HepG2 (cell line): ENCODE measurements around the gene CASP5. TPM values are rescaled to one million over a fixed set of nuclear protein-coding genes. Genes with fewer than 3 reads are reported as not detected.

Experiments used
- ATAC-seq: fragments of 200-7000 bp; cut with Tn5 transposase; 3 replicates; pipeline ENCODE4 v1.9.1; 2020; ENCODE audit warnings: mild to moderate bottlenecking, moderate library complexity
- BruUV-seq: library from RNA; stranded (reverse); fragments of 400-500 nt; replicated peaks from 2 replicates; lab custom pipeline; 2021; lab: Mats Ljungman, UMichigan
- CTCF ChIA-PET: fragments of 300-600 bp; formaldehyde crosslinking; extraction: SDS; loops from one replicate; lab custom pipeline; 2021; ENCODE audit warnings: low total read pairs, inconsistent platforms, low intra/inter-chr PET ratio; lab: Yijun Ruan, JAX
- POLR2A ChIA-PET: fragments of 350-600 bp; sonication (Branson Sonifier 250); formaldehyde crosslinking; loops from one replicate; lab custom pipeline; 2020; ENCODE audit warnings: antibody characterized with exemption, inconsistent platforms; lab: Yijun Ruan, JAX
- DNase-seq: peaks from one replicate; pipeline ENCODE4 v3.0.0-alpha.2; 2015; ENCODE audit warnings: low spot score
- FAIRE-seq: peaks from 3 replicates; lab custom pipeline; 2011; peaks lifted over from hg19 to GRCh38; lab: Jason Lieb, UNC
- H2AFZ ChIP-seq: one replicate; pipeline ENCODE4 v1.6.1; 2011; ENCODE audit warnings: low read length, inconsistent platforms
- H3K27ac ChIP-seq: fragments of 300-600 bp; 3 replicates; pipeline ENCODE4 v1.8.0; 2011; ENCODE audit warnings: mixed run types, mild to moderate bottlenecking, mixed read lengths, low read length, inconsistent platforms; ENCODE audit not compliant: insufficient read depth; ENCODE audit errors: extremely low read length
- H3K27me3 ChIP-seq, 2 experiments: fragments of 200-600 bp in 1 of 2; 2 replicates in 1 of 2; 3 replicates in 1 of 2; pipeline versions ENCODE4 v1.6.0 to v1.8.0; 2011; ENCODE audit warnings: low read length in 2 of 2, mild to moderate bottlenecking in 2 of 2, moderate library complexity in 2 of 2, inconsistent platforms in 1 of 2; ENCODE audit not compliant: insufficient read depth in 2 of 2, control insufficient read depth in 1 of 2
- H3K36me3 ChIP-seq, 2 experiments: fragments of 200-600 bp in 1 of 2; replicated peaks in 1 of 2; 2 replicates in 1 of 2; 3 replicates in 1 of 2; pipeline versions ENCODE4 v1.5.1 to v1.8.0; 2011; ENCODE audit warnings: low read length in 2 of 2, inconsistent platforms in 1 of 2; ENCODE audit not compliant: insufficient read depth in 2 of 2, control insufficient read depth in 1 of 2
- H3K4me1 ChIP-seq: 2 replicates; pipeline ENCODE4 v1.5.1; 2012; ENCODE audit warnings: low read length, inconsistent platforms; ENCODE audit not compliant: insufficient read depth
- H3K4me2 ChIP-seq: 2 replicates; pipeline ENCODE4 v1.6.0; 2011; ENCODE audit warnings: low read depth, low read length, inconsistent platforms
- H3K4me3 ChIP-seq, 3 experiments: fragments of 200-600 bp in 1 of 3; sonication (generic), shearing (Covaris generic) in 1 of 3; replicated peaks in 1 of 3; 2 replicates each; pipeline ENCODE4 v1.5.1; 2011 to 2016; ENCODE audit warnings: low read length in 3 of 3, inconsistent platforms in 2 of 3, low read depth in 2 of 3, mild to moderate bottlenecking in 2 of 3, control low read depth in 1 of 3, mixed read lengths in 1 of 3; ENCODE audit not compliant: insufficient read depth in 1 of 3
- H3K79me2 ChIP-seq: one replicate; pipeline ENCODE4 v1.6.1; 2011; ENCODE audit warnings: low read length, inconsistent platforms; ENCODE audit not compliant: insufficient read depth
- H3K9ac ChIP-seq: 2 replicates; pipeline ENCODE4 v1.6.0; 2011; ENCODE audit warnings: mild to moderate bottlenecking, low read depth, low read length, inconsistent platforms; ENCODE audit not compliant: insufficient read depth
- H3K9me3 ChIP-seq: 2 replicates; pipeline ENCODE4 v1.5.1; 2012; ENCODE audit warnings: mild to moderate bottlenecking, low read length
- H4K20me1 ChIP-seq: 2 replicates; pipeline ENCODE4 v1.6.0; 2011; ENCODE audit warnings: inconsistent platforms, mild to moderate bottlenecking, low read length, moderate library complexity; ENCODE audit not compliant: insufficient read depth
- CEBPG ChIP-seq: IDR thresholded peaks from 2 replicates; pipeline ENCODE4 v1.6.1; 2016
- FOXK2 ChIP-seq: fragments of 450-650 bp; IDR thresholded peaks from 2 replicates; pipeline ENCODE4 v1.6.1; 2016
- HDAC1 ChIP-seq: sonication (generic); formaldehyde crosslinking; IDR thresholded peaks from 2 replicates; pipeline ENCODE4 v1.5.1; 2020; ENCODE audit warnings: mild to moderate bottlenecking, missing genetic modification reagents
- KAT2B ChIP-seq: fragments of 150-350 bp; IDR thresholded peaks from 2 replicates; pipeline ENCODE4 v1.6.1; 2014; ENCODE audit warnings: low read depth, low read length, borderline replicate concordance
- KDM5A ChIP-seq: fragments of 200-600 bp; sonication (generic); IDR thresholded peaks from 2 replicates; pipeline ENCODE4 v1.7.0; 2018; ENCODE audit warnings: antibody characterized with exemption, mild to moderate bottlenecking, low read length, borderline replicate concordance
- LBX2 ChIP-seq: sonication (generic); formaldehyde crosslinking; IDR thresholded peaks from 2 replicates; pipeline ENCODE4 v1.5.0; 2020; ENCODE audit warnings: missing genetic modification reagents, mild to moderate bottlenecking, borderline replicate concordance
- MTA1 ChIP-seq: sonication (generic); formaldehyde crosslinking; IDR thresholded peaks from 2 replicates; pipeline ENCODE4 v1.4.0; 2020; ENCODE audit warnings: missing genetic modification reagents, mild to moderate bottlenecking, borderline replicate concordance
- MXD4 ChIP-seq: IDR thresholded peaks from 2 replicates; pipeline ENCODE4 v1.6.1; 2016; ENCODE audit warnings: mild to moderate bottlenecking, missing biosample characterization, missing genetic modification reagents
- NAIF1 ChIP-seq: sonication (generic); formaldehyde crosslinking; IDR thresholded peaks from 2 replicates; pipeline ENCODE4 v1.5.0; 2020; ENCODE audit warnings: mild to moderate bottlenecking, missing genetic modification reagents, borderline replicate concordance
- REST ChIP-seq, 2 experiments: IDR thresholded peaks; 2 replicates each; pipeline ENCODE4 v1.6.1; 2011 to 2012; ENCODE audit warnings: low read length in 2 of 2, borderline replicate concordance in 1 of 2, low read depth in 1 of 2, mild to moderate bottlenecking in 1 of 2, moderate library complexity in 1 of 2
- SALL2 ChIP-seq: sonication (generic); formaldehyde crosslinking; IDR thresholded peaks from 2 replicates; pipeline ENCODE4 v1.8.1; 2023; ENCODE audit warnings: mild to moderate bottlenecking, missing genetic modification reagents, inconsistent platforms
- SATB2 ChIP-seq: sonication (generic); formaldehyde crosslinking; IDR thresholded peaks from 2 replicates; pipeline ENCODE4 v1.5.0; 2020; ENCODE audit warnings: missing genetic modification reagents
- TBX3 ChIP-seq: fragments of 450-650 bp; IDR thresholded peaks from 2 replicates; pipeline ENCODE4 v1.6.1; 2017; ENCODE audit warnings: antibody characterized with exemption, mild to moderate bottlenecking, inconsistent platforms, borderline replicate concordance
- THAP8 ChIP-seq: sonication (generic); formaldehyde crosslinking; IDR thresholded peaks from 2 replicates; pipeline ENCODE4 v1.5.1; 2020; ENCODE audit warnings: missing genetic modification reagents, mild to moderate bottlenecking, borderline replicate concordance
- ZBTB43 ChIP-seq: sonication (generic); formaldehyde crosslinking; conservative IDR thresholded peaks from 2 replicates; pipeline ENCODE4 v1.4.0; 2020; ENCODE audit warnings: missing genetic modification reagents
- ZNF260 ChIP-seq: sonication (generic); formaldehyde crosslinking; IDR thresholded peaks from 2 replicates; pipeline ENCODE4 v1.4.0; 2020; ENCODE audit warnings: missing genetic modification reagents, low read depth, mild to moderate bottlenecking, borderline replicate concordance
- ZNF30 ChIP-seq: sonication (generic); formaldehyde crosslinking; IDR thresholded peaks from 2 replicates; pipeline ENCODE4 v1.5.0; 2020; ENCODE audit warnings: mild to moderate bottlenecking, missing genetic modification reagents
- ZNF549 ChIP-seq: sonication (generic); formaldehyde crosslinking; IDR thresholded peaks from 2 replicates; pipeline ENCODE4 v1.5.0; 2020; ENCODE audit warnings: missing genetic modification reagents
- WGBS: methylation state at CpG from one replicate; pipeline ENCODE4 v1.1.6; 2017; ENCODE audit warnings: low lambda C conversion rate; 5-methylcytosine and 5-hydroxymethylcytosine counted together
- in situ Hi-C: cut with HindIII; loops from 2 replicates; pipeline ENCODE4 v1.10.0; 2017; ENCODE audit warnings: low pct_unique_long_range_greater_than_20kb; ENCODE audit not compliant: extremely low pct_ligation_motif_present
- intact Hi-C: fragments of 100-400 bp; cut with micrococcal nuclease; formaldehyde crosslinking; loops from one replicate; pipeline ENCODE4 v1.10.0; 2022; ENCODE audit not compliant: unreplicated experiment
- polyA plus RNA-seq, 8 experiments: library from polyadenylated mRNA; depleted of rRNA in 3 of 8; stranded (reverse) in 7 of 8; unstranded in 1 of 8; fragments of >200 nt; fragmentation: Illumina TruSeq in 4 of 8; extraction: Trizol in 4 of 8; gene quantifications; 2 replicates each; pipeline versions ENCODE4 v1.2.1 to v1.2.3, GENCODE V29; 2011 to 2016; ENCODE audit warnings: low read depth in 4 of 8, missing spikeins in 1 of 8, mixed read lengths in 1 of 8; ENCODE audit not compliant: insufficient read depth in 1 of 8
- total RNA-seq, 5 experiments: library from RNA; depleted of rRNA; stranded (reverse); fragments of >200 nt; fragmentation: Illumina TruSeq; extraction: Trizol; gene quantifications; 2 replicates each; pipeline ENCODE4 v1.2.3, GENCODE V29; 2016; ENCODE audit warnings: low read depth in 1 of 5

CASP5 gene
- total and polyA plus RNA-seq, 2 of the 13 experiments (the other 11 are each of a cell fraction or from before 2014, with no cell fraction given), result not detected

GRCh38 chr11:105032495-105032894 is 9.5 kb upstream of the CASP5 start:
- no peak overlapping the region for H2AFZ ChIP-seq
- H3K4me1 ChIP-seq, result peaks cover 13% of the 10 kb centered on the region
- H4K20me1 ChIP-seq, result no peaks in the 10 kb centered on the region
- H3K27ac ChIP-seq, result no peak overlapping the region
- ATAC-seq (no peak), DNase-seq (no peak), FAIRE-seq (no peak)
- in situ Hi-C loops (no loop called here), intact Hi-C loops (no loop called here)
- no peaks in the 10 kb centered on the region for H3K9me3 ChIP-seq
- WGBS, result 75% methylated on average over 2 of the region's 2 CpGs
- POLR2A ChIA-PET, result no interaction called here
- CTCF ChIA-PET, result no interaction called here
- TF ChIP-seq SALL2 (no peak), CEBPG (CRISPR knock-in tag) (no peak), KAT2B (no peak), MTA1 (CRISPR knock-in tag) (no peak), HDAC1 (CRISPR knock-in tag) (no peak), MXD4 (CRISPR knock-in tag) (no peak), THAP8 (CRISPR knock-in tag) (no peak), LBX2 (CRISPR knock-in tag) (no peak), ZNF260 (no peak), FOXK2 (no peak), ZNF549 (CRISPR knock-in tag) (no peak), KDM5A (no peak), NAIF1 (CRISPR knock-in tag) (no peak), ZNF30 (no peak), TBX3 (no peak), ZBTB43 (CRISPR knock-in tag) (no peak), SATB2 (no peak), REST (IDR thresholded peaks at IDR 0.05; ENCODE audit: borderline replicate concordance in 1 of 2, low read depth in 1 of 2, low read length in 2 of 2) (no peak)
- no peaks in the 10 kb centered on the region for H3K79me2 ChIP-seq
- no TSS peak for BruUV-seq
- no peak overlapping the region for H3K4me3 ChIP-seq
- H3K4me2 ChIP-seq, result no peak overlapping the region
- no peaks in the 10 kb centered on the region for H3K36me3 ChIP-seq
- no peaks in the 10 kb centered on the region for H3K27me3 ChIP-seq
- no peak overlapping the region for H3K9ac ChIP-seq
